LNCaP clone FGC (cell line): ENCODE data around the gene GBE1.
"Not testable (repeated sequence)": the region's sequence is repeated elsewhere in the genome, so short reads cannot be mapped to it uniquely, and the experiment has no call there.

Experiments used
- DNase-seq: peaks from one replicate; pipeline ENCODE4 v3.0.0-alpha.2; 2011; ENCODE audit warnings: low read depth
- H3K4me3 ChIP-seq: 2 replicates; pipeline ENCODE4 v1.5.1; 2011; ENCODE audit warnings: mild to moderate bottlenecking, low read depth, low read length, control low read depth
- CTCF ChIP-seq: IDR thresholded peaks from 2 replicates; pipeline ENCODE4 v1.5.1; 2012; ENCODE audit warnings: mild to moderate bottlenecking; ENCODE audit not compliant: control insufficient read depth, insufficient read depth; ENCODE audit errors: extremely low read depth

The GBE1 gene

GRCh38 chr3:81765400-81765799 is 4.0 kb upstream of the GBE1 start:
- no peak overlapping the region for H3K4me3 ChIP-seq
- TF ChIP-seq CTCF = no peak
- no peak for DNase-seq

- DNase-seq = no peak
- H3K4me3 ChIP-seq = no peak overlapping the region
- TF ChIP-seq CTCF = no peak
These were observed 3.2 kb upstream of the GBE1 start for GRCh38 chr3:81764665-81765064.

- no peak for DNase-seq
- no peak overlapping the region for H3K4me3 ChIP-seq
- no peak for TF ChIP-seq CTCF
These were observed 2.6 kb upstream of the GBE1 start for GRCh38 chr3:81764002-81764401.

GRCh38 chr3:81763001-81763400 is 1.6 kb upstream of the GBE1 start:
- no peak for TF ChIP-seq CTCF
- no peak overlapping the region for H3K4me3 ChIP-seq
- no peak for DNase-seq

GRCh38 chr3:81761904-81762580 is 597 bp upstream of the GBE1 start:
- H3K4me3 ChIP-seq = peak overlapping the region; percentile 61
- TF ChIP-seq CTCF = no peak
- no peak for DNase-seq

GRCh38 chr3:81760215-81760614 is 1.2 kb downstream of the GBE1 start:
- H3K4me3 ChIP-seq = peak overlapping the region; percentile 61
- DNase-seq = no peak
- TF ChIP-seq CTCF = no peak

- not testable (repeated sequence) for H3K4me3 ChIP-seq, DNase-seq
These were observed 2.7 kb downstream of the GBE1 start for GRCh38 chr3:81758771-81759170.
